ENCODE measurements around the gene RAD51AP1.

The RAD51AP1 gene

DNA sequence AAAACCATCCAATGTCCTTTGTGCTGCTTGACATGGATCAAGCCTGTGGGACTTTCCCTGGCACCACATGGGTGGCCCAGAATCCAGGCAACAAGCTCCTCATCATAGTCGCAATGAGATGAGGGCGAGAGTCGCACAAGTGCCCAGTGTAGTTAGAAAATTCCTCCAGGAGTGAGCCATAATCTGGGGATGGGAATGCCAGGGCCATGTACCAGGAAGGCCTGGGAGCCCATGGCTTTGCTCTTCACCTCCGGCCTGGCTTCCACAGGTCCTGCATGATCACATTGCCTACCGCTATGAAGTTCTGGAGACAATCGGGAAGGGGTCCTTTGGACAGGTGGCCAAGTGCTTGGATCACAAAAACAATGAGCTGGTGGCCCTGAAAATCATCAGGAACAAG is 57.2 kb downstream of the RAD51AP1 start:
- DNase-seq (ENCODE audit: low spot score): no peak

DNA sequence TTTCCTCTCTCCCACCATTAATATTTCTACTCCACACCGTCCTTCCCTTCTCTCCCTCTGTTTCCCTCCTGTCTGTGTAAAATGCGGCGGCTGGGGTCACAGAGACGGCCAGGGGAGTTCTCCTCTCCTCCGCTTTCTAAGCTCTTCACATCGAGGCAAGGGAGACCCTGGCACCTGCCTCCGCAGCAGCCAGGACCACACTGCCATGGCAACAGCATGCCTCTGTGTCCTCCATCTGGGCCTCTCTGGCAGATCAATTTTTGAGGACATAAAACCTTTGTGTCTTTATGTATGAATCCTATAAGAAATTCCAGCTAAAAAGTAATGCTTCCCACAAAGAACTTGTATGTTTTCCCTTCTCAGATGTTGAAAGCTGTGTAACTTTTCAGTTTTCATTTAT is 64.7 kb downstream of the RAD51AP1 start:
- no peak for DNase-seq (ENCODE audit: low spot score)

GRCh38 chr12:4603946-4604345 is 65.3 kb downstream of the RAD51AP1 start:
- no peak for DNase-seq (ENCODE audit: low spot score)

DNA sequence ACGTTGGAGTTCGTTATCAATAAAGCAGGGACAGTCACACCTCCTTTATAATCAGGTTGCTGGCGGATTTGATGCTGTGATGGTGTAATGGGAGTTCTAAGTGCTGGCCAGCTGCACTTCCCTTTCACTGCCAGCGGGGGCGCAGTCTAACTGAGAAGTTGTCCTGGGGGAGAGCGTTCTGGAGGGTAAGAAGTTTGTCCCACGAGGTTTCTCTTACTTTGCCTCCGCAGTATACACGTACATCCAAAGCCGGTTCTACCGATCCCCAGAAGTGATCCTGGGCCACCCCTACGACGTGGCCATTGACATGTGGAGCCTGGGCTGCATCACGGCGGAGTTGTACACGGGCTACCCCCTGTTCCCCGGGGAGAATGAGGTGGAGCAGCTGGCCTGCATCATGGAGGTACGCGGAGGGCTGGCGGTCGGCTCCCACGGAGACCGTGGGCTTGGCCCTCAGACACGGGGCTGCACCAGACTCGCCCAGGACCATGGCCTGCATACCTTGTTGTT is 66.0 kb downstream of the RAD51AP1 start:
- DNase-seq (ENCODE audit: low spot score): peak; percentile 96

DNA sequence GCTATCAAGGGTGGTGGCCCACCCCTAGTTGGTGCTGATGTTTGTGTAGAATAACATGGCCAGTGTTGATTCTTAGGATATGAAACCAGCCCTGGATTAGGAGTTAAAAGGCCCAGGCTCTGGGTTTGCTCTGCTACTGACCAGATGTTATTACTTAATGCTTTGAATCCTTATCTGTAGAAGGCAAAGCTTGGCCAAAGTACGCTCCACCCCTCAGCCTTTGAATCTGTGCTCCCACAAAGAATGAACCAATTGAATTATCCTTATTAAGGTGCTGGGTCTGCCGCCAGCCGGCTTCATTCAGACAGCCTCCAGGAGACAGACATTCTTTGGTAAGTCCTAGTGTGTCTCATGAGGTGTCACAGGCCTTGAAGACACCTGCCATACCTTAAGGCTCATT is 68.4 kb downstream of the RAD51AP1 start:
- DNase-seq (ENCODE audit: low spot score): no peak

DNA sequence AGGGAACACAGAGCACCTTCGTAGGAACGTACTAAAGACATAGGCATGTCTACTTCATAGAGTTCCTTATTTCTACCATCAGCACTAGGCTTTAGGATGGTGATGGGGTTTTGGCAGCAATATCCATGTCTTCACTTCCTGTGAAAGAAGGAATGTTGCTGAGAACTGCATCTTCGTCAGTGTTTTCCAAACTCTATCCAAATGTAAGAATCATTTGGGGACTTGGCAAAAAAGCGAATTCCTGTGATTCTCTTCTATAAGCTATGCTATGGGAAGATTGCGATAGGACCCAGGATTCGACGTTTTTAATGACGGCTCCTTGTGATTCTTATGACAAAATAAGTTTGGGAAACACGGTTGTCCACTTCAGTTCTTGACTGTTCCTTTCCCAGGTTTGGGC is 70.4 kb downstream of the RAD51AP1 start:
- DNase-seq (ENCODE audit: low spot score): no peak

All from SW480 (cell line).